H9 (cell line): ENCODE results near the gene RMI2. TPM values are rescaled to one million over a fixed set of nuclear protein-coding genes. Genes with fewer than 3 reads are reported as not detected.

Source experiments
- DNase-seq: peaks from one replicate; pipeline ENCODE4 v3.0.0-alpha.2; 2017
- H2AFZ ChIP-seq: one replicate; pipeline ENCODE4 v1.6.1; 2013; ENCODE audit warnings: mild to moderate bottlenecking, low read length, control low read depth, moderate library complexity
- H2AK5ac ChIP-seq: 2 replicates; pipeline ENCODE4 v1.6.1; 2013; ENCODE audit warnings: low read length, control low read depth, mixed read lengths; ENCODE audit not compliant: insufficient read length
- H2BK120ac ChIP-seq: one replicate; pipeline ENCODE4 v1.6.1; 2013; ENCODE audit warnings: low read depth, mild to moderate bottlenecking, low read length, control low read depth, inconsistent platforms; ENCODE audit not compliant: poor library complexity, severe bottlenecking
- H2BK12ac ChIP-seq: 2 replicates; pipeline ENCODE4 v1.6.1; 2013; ENCODE audit warnings: low read length, control low read depth, mixed read lengths, low read depth; ENCODE audit not compliant: insufficient read length
- H2BK15ac ChIP-seq: 2 replicates; pipeline ENCODE4 v1.6.1; 2013; ENCODE audit warnings: low read depth, low read length, control low read depth
- H2BK20ac ChIP-seq: one replicate; pipeline ENCODE4 v1.6.1; 2013; ENCODE audit warnings: low read depth, mild to moderate bottlenecking, low read length, control low read depth, inconsistent platforms; ENCODE audit not compliant: poor library complexity, severe bottlenecking
- H2BK5ac ChIP-seq: 2 replicates; pipeline ENCODE4 v1.6.1; 2013; ENCODE audit warnings: low read length, control low read depth, mixed read lengths; ENCODE audit not compliant: insufficient read length
- H3K14ac ChIP-seq: 2 replicates; pipeline ENCODE4 v1.6.1; 2013; ENCODE audit warnings: low read length, control low read depth; ENCODE audit not compliant: insufficient read depth
- H3K18ac ChIP-seq: 2 replicates; pipeline ENCODE4 v1.6.1; 2013; ENCODE audit warnings: low read depth, mild to moderate bottlenecking, mixed read lengths, low read length, control low read depth; ENCODE audit not compliant: insufficient read length
- H3K23ac ChIP-seq: 2 replicates; pipeline ENCODE4 v1.6.1; 2013; ENCODE audit warnings: low read length, control low read depth, mixed read lengths, low read depth; ENCODE audit not compliant: insufficient read length
- H3K23me2 ChIP-seq: 2 replicates; pipeline ENCODE4 v1.6.1; 2013; ENCODE audit warnings: low read depth, mild to moderate bottlenecking, mixed read lengths, low read length, control low read depth; ENCODE audit not compliant: insufficient read length, poor library complexity, severe bottlenecking
- H3K27ac ChIP-seq: 2 replicates; pipeline ENCODE4 v1.5.1; 2013; ENCODE audit warnings: low read length, control low read depth, mixed read lengths, low read depth; ENCODE audit not compliant: insufficient read length
- H3K27me3 ChIP-seq: 2 replicates; pipeline ENCODE4 v1.6.1; 2013; ENCODE audit warnings: low read length, control low read depth, inconsistent platforms; ENCODE audit not compliant: insufficient read depth
- H3K4ac ChIP-seq: 2 replicates; pipeline ENCODE4 v1.6.1; 2013; ENCODE audit warnings: low read depth, mild to moderate bottlenecking, control low read depth, inconsistent platforms, low read length, moderate library complexity
- H3K4me1 ChIP-seq: 2 replicates; pipeline ENCODE4 v1.6.1; 2013; ENCODE audit warnings: low read length, control low read depth, inconsistent platforms; ENCODE audit not compliant: insufficient read depth
- H3K4me2 ChIP-seq: 2 replicates; pipeline ENCODE4 v1.6.1; 2013; ENCODE audit warnings: low read length, control low read depth, mixed read lengths; ENCODE audit not compliant: insufficient read length, insufficient read depth
- H3K56ac ChIP-seq: 2 replicates; pipeline ENCODE4 v1.6.1; 2013; ENCODE audit warnings: low read depth, mild to moderate bottlenecking, mixed read lengths, low read length, control low read depth; ENCODE audit not compliant: insufficient read length
- H3K79me1 ChIP-seq: 2 replicates; pipeline ENCODE4 v1.6.1; 2013; ENCODE audit warnings: low read depth, mild to moderate bottlenecking, moderate library complexity, low read length, control low read depth, inconsistent platforms; ENCODE audit not compliant: insufficient read depth, poor library complexity, severe bottlenecking
- H3K79me2 ChIP-seq: 2 replicates; pipeline ENCODE4 v1.6.1; 2013; ENCODE audit warnings: low read length, control low read depth, inconsistent platforms; ENCODE audit not compliant: insufficient read depth
- H3K9ac ChIP-seq: 2 replicates; pipeline ENCODE4 v1.6.1; 2013; ENCODE audit warnings: low read length, control low read depth, mixed read lengths; ENCODE audit not compliant: insufficient read length; ENCODE audit errors: extremely low read depth
- H3K9me3 ChIP-seq: one replicate; pipeline ENCODE4 v1.6.1; 2013; ENCODE audit warnings: low read depth, low read length, inconsistent platforms; ENCODE audit not compliant: control insufficient read depth
- H3T11ph ChIP-seq: one replicate; pipeline ENCODE4 v1.6.1; 2013; ENCODE audit warnings: mild to moderate bottlenecking, low read length, control low read depth, inconsistent platforms
- H4K20me1 ChIP-seq: one replicate; pipeline ENCODE4 v1.6.1; 2013; ENCODE audit not compliant: control insufficient read depth, insufficient read length, insufficient read depth
- H4K5ac ChIP-seq: 2 replicates; pipeline ENCODE4 v1.6.1; 2013; ENCODE audit warnings: low read depth, mild to moderate bottlenecking, mixed read lengths, low read length, control low read depth; ENCODE audit not compliant: insufficient read length
- H4K8ac ChIP-seq: replicated peaks from 2 replicates; pipeline ENCODE4 v1.6.1; 2013; ENCODE audit warnings: low read length, control low read depth, mixed read lengths, low read depth; ENCODE audit not compliant: insufficient read length
- H4K91ac ChIP-seq: 2 replicates; pipeline ENCODE4 v1.6.1; 2013; ENCODE audit warnings: low read depth, mild to moderate bottlenecking, moderate library complexity, mixed read lengths, low read length, control low read depth; ENCODE audit not compliant: insufficient read length
- H3K27ac Mint-ChIP-seq, 3 experiments: 2 replicates in 2 of 3; 3 replicates in 1 of 3; pipeline ENCODE4 v1.8.0; 2020 to 2021; ENCODE audit warnings: mixed read lengths in 3 of 3, mild to moderate bottlenecking in 1 of 3, moderate library complexity in 1 of 3
- H3K27me3 Mint-ChIP-seq: 2 replicates; pipeline ENCODE4 v1.8.0; 2021; ENCODE audit warnings: low read depth, mild to moderate bottlenecking, moderate library complexity, mixed read lengths
- H3K36me3 Mint-ChIP-seq, 3 experiments: 2 replicates in 2 of 3; 3 replicates in 1 of 3; pipeline ENCODE4 v1.8.0; 2020 to 2021; ENCODE audit warnings: low read depth in 3 of 3, mixed read lengths in 3 of 3; ENCODE audit not compliant: insufficient read depth in 1 of 3
- H3K4me1 Mint-ChIP-seq, 2 experiments: 2 replicates each; pipeline ENCODE4 v1.8.0; 2020; ENCODE audit warnings: mixed read lengths in 2 of 2
- H3K4me3 Mint-ChIP-seq, 2 experiments: 2 replicates in 1 of 2; 3 replicates in 1 of 2; pipeline ENCODE4 v1.8.0; 2020 to 2021; ENCODE audit warnings: mild to moderate bottlenecking in 2 of 2, mixed read lengths in 2 of 2, moderate library complexity in 1 of 2
- H3K9me3 Mint-ChIP-seq, 2 experiments: 2 replicates in 1 of 2; 3 replicates in 1 of 2; pipeline ENCODE4 v1.8.0; 2020; ENCODE audit warnings: mild to moderate bottlenecking in 2 of 2, mixed read lengths in 2 of 2, moderate library complexity in 1 of 2
- WGBS: extraction: QIAGEN DNeasy Blood & Tissue Kit; methylation state at CpG from one replicate; pipeline ENCODE4 v1.1.7; 2013; ENCODE audit warnings: missing lambda C conversion rate, low lambda C conversion rate, mixed read lengths; ENCODE audit not compliant: insufficient read length; ENCODE audit errors: extremely low coverage; 5-methylcytosine and 5-hydroxymethylcytosine counted together
- total RNA-seq: library from RNA; stranded (reverse); gene quantifications from 2 replicates; pipeline ENCODE4 v1.2.1, GENCODE V29; 2021
- TF ChIP-seq, protein P1 (sequence below): fragments of 200-600 bp; sonication (generic); conservative IDR thresholded peaks from 3 replicates; pipeline ENCODE4 v1.8.0; 2021; ENCODE audit warnings: antibody characterized with exemption, mild to moderate bottlenecking

Gene RMI2
- total RNA-seq, 1 experiment from 2014 or later: 57.6 TPM

DNA sequence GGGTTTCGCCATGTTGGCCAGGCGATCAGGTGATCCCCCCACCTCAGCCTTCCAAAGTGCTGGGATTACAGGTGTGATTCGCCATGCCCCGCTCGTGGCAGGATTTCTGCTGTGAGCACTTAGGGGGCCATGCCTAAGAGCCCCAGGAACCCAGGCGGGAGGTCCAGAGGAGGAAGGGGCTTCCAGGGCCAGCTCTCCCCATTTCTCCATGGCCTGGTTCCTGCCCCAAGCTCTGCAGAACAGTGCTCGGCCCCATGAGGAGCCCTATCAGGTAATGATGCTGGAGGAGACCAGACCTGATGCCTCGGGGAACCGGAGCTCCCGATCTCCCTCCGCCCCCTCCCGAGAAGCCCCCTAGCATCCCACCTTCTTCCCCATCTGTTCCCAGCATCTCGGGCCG is 53.6 kb downstream of the RMI2 start:
- Histone ChIP-seq H3K23ac (no peak overlapping the region), H2BK20ac (no peak overlapping the region), H3K27me3 (no peaks in the 10 kb centered on the region), H3K18ac (no peak overlapping the region), H3K79me2 (no peaks in the 10 kb centered on the region), H3K27ac (no peak overlapping the region), H3K4ac (no peak overlapping the region), H3T11ph (no peak overlapping the region), H3K79me1 (no peaks in the 10 kb centered on the region), H3K4me2 (no peak overlapping the region), H3K14ac (no peak overlapping the region), H2BK12ac (no peak overlapping the region), H3K4me1 (no peaks in the 10 kb centered on the region), H2AK5ac (no peak overlapping the region), H4K8ac (no peak overlapping the region), H3K9ac (no peak overlapping the region), H3K9me3 (no peaks in the 10 kb centered on the region), H4K91ac (no peak overlapping the region), H2BK120ac (no peak overlapping the region), H2BK5ac (no peak overlapping the region), H4K20me1 (no peaks in the 10 kb centered on the region), H2AFZ (no peak overlapping the region), H4K5ac (no peak overlapping the region), H2BK15ac (no peak overlapping the region), H3K23me2 (peaks cover 3% of the 10 kb centered on the region), H3K56ac (no peak overlapping the region)
- Mint-ChIP-seq H3K27me3 (no peaks in the 10 kb centered on the region; the same call in 1 of the 2 replicates), H3K4me1 (peaks cover 7 to 11% of the 10 kb centered on the region in 2 experiments), H3K9me3 (no peaks in the 10 kb centered on the region), H3K4me3 (no peak overlapping the region), H3K27ac (no peak overlapping the region), H3K36me3 (no peaks in the 10 kb centered on the region)
- DNase-seq: no peak
- WGBS: no CpG with 5 or more reads among the region's 14 CpGs
- TF ChIP-seq, protein P1, sequence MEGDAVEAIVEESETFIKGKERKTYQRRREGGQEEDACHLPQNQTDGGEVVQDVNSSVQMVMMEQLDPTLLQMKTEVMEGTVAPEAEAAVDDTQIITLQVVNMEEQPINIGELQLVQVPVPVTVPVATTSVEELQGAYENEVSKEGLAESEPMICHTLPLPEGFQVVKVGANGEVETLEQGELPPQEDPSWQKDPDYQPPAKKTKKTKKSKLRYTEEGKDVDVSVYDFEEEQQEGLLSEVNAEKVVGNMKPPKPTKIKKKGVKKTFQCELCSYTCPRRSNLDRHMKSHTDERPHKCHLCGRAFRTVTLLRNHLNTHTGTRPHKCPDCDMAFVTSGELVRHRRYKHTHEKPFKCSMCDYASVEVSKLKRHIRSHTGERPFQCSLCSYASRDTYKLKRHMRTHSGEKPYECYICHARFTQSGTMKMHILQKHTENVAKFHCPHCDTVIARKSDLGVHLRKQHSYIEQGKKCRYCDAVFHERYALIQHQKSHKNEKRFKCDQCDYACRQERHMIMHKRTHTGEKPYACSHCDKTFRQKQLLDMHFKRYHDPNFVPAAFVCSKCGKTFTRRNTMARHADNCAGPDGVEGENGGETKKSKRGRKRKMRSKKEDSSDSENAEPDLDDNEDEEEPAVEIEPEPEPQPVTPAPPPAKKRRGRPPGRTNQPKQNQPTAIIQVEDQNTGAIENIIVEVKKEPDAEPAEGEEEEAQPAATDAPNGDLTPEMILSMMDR: no peak
